Esophagus muscularis mucosa (tissue), 4 donors: ENCODE results near the gene PDCD1.

Experiments used
- CTCF ChIP-seq, 3 experiments: fragments of 200-600 bp in 2 of 3; fragments of 450-650 bp in 1 of 3; sonication (generic) in 2 of 3; IDR thresholded peaks; one replicate each; pipeline ENCODE4 v1.5.1; 2017 to 2019; ENCODE audit warnings: antibody characterized with exemption in 3 of 3, mild to moderate bottlenecking in 2 of 3, moderate library complexity in 1 of 3
- EP300 ChIP-seq: sonication (generic); formaldehyde crosslinking; IDR thresholded peaks from one replicate; pipeline ENCODE4 v1.6.1; 2017; ENCODE audit warnings: antibody characterized with exemption
- POLR2A ChIP-seq: fragments of 450-650 bp; IDR thresholded peaks from one replicate; pipeline ENCODE4 v1.6.1; 2017; ENCODE audit warnings: antibody characterized with exemption, moderate library complexity, mild to moderate bottlenecking, low read depth
- POLR2AphosphoS5 ChIP-seq, 2 donors: sonication (generic); formaldehyde crosslinking; IDR thresholded peaks; one replicate each; pipeline ENCODE4 v1.6.1; 2017; ENCODE audit warnings: antibody characterized with exemption in 2 of 2

DNA sequence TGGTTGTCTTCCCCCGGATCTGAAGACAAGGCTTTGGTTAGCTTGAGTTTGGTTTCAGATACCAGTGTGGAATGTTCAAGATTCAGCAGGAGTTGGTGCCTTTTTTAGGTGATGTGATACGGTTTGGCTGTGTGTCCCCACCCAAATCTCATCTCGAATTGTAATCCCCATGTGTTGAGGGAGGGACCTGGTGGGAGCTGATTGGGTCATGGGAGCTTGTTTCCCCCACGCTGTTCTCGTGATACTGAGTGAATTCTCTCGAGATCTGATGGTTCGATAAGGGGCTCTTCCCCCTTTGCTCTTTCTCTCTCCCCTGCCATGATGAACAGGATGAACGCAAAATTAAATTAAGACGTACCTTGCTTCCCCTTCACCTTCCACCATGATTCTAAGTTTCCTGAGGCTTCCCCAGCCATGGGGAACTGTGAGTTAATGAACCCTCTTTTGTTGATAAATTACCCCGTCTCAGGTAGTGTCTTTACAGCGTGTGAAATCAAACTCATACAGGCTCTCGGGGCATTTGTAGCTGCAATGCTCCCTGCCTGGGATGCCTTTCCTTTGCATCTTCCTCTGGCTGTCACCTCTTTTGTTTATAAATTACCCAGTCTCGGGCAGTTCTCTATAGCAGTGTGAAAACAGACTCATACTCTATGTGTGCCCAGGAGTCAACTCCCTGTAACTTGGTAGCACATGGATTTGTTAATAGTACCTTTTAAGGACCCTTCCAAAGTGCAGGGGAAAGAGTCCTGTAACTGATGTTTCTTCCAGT is 21.3 kb downstream of the PDCD1 start:
- TF ChIP-seq CTCF (IDR thresholded peaks at IDR 0.05) (no peak), POLR2A (no peak), POLR2AphosphoS5 (IDR thresholded peaks at IDR 0.05) (no peak), EP300 (no peak)
